NCI-H2227 (cell line): Measurements from ENCODE around the gene SHC3.

Experiments used
- DNase-seq: peaks from one replicate; lab custom pipeline; 2025; ENCODE audit not compliant: unreplicated experiment; lab: John Stamatoyannopoulos, UW

SHC3 gene

DNA sequence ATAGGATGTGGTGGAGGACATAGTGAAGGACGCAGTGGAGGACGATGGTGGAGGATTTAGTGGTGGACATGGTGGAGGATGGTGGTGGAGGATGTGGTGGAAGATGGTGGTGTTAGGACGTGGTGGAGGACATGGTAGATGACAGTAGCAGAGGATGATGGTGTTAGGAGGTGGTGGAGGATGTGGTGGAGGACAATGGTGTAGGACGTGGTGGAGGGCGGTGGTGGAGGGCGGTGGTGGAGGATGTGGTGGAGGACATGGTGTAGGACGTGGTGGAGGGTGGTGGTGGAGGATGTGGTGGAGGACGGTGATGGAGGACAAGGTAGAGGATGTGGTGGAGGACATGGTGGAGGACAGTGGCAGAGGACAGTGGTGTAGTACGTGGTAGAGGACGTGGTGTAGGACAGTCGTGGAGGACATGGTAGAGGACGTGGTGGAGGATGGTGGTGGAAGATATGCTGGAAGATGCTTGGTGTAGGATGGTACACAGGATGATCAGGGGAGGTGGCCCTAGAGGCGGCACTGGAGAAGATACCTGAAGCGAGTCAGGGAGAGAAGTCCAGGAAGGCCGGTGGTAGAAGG is 118.6 kb downstream of the SHC3 start:
- DNase-seq: no peak

GRCh38 chr9:89058906-89059305 is 119.7 kb downstream of the SHC3 start:
- DNase-seq: no peak

GRCh38 chr9:89054865-89055495 is 123.6 kb downstream of the SHC3 start:
- DNase-seq: no peak

DNA sequence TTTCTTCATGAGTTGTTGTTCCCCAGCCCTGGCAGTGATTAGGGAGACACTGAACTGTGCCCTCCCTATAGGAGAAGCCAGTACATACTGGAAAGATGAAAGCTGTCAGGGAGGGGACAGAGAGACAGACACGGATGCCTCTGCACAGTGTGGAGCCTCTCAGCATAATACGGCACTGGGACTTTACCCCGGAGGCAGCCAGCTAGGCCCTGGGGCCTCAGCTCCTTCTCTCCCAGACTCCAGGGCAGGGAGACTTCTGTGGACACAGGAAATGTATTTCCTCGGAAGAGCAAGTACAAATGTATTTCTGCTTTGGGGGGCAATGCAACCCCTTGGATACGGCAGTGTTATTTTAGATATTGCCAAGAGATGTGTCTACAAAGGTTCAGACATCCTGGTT is 125.3 kb downstream of the SHC3 start:
- no peak for DNase-seq

GRCh38 chr9:89052470-89053097 is 126.0 kb downstream of the SHC3 start:
- DNase-seq: no peak

DNA sequence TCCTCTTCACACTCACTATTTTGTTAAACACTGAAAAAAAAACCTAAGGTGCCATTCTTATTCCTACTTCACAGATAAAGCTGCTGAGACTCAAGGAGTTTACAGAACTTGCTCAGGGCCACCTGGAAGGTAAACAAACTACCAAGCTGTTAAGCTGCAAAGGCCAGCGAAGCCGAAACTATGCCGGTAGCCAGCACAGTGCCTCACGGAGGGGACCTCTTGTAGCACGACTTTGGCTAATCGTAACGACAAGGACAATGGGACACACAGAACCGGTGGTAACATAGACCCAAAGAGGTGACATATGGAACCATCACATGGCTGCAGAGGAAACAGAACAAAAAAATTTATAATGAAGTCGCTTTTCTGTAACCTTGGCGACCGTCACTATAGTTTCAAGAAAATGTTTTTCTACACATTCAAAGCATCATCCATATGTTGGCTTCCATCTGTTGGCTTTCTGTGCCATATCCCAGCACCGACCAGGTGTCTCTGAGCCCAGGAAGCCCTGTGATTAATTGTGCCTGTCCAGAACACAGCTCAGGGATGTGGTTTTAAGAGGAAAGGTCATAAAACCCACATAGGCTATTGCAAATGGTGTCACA is 127.1 kb downstream of the SHC3 start:
- DNase-seq: no peak

GRCh38 chr9:89049646-89050045 is 129.0 kb downstream of the SHC3 start:
- DNase-seq: no peak

DNA sequence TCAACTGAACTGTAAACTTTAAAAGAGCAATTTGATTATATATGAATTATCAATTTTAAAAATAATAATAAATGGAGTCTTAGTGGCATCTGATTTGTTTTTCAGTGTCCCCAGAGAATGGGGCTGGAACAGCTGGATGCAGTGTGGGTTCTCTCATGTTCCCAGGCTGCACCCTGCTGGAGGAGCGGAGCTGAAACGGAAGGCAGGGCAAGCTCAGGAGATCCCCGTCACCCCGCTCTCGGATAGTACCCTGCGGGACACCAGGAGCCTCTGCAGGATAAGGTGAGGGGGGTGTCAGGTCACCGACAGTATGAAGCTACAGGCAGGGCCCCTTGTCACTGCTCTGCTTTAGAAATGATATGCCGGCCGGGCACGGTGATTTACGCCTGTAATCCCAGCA is 130.0 kb downstream of the SHC3 start:
- no peak for DNase-seq

DNA sequence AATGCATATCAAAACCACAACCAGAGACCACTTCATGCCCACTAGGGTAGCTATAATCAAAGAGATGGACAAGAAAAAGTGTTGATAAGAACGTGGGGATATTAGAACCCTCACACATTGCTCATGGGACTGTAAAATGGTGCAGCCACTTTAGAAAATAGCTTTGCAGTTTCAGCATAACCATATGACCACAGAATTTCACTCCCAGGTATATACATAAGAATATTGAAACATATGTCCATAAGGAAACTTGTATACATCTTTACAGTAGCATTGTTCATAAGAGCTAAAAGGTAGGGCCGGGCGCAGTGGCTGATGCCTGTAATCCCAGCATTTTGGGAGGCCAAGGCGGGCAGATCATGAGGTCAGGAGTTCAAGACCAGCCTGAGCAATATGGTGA is 131.0 kb downstream of the SHC3 start:
- DNase-seq: no peak

DNA sequence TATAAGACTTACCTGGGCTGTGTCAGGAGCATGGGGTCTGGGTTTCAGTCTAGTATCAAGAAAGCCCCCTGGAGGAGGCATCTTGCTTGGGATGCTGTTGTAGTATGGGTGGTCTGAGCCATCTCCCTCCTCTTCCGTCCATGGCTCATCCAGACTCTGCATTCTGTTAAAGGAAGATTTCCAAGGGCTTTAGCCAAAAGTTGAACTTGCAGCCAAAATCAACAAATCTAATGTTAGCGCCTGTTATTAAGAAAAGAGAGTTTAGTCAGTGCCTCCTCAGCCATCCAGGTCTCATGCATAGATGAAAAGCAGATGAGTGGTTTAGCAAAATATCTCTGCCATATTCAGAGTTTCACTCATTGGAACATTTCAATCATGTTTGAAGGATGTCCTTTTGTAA is 131.8 kb downstream of the SHC3 start:
- DNase-seq: no peak

GRCh38 chr9:89044881-89045280 is 133.7 kb downstream of the SHC3 start:
- no peak for DNase-seq

DNA sequence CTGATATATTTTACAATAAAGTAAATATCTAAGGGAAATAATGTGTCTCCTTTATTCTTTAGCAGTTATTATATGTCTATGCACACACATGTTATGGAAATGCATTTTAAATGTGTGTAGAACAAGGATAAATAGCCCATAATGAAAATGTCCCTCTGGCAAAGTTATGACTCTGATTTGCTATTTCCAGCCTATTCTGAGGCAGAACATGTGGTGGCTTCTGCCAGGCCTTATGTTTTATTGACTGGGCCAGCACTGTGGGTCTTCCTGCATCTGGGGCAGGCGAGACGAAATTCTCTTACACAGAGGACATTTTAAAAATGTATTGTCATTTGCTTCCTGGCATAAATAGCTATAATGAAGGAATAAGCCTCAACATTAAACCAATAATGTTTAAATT is 134.5 kb downstream of the SHC3 start:
- no peak for DNase-seq

- no peak for DNase-seq
Measured at GRCh38 chr9:89042984-89043383, 135.6 kb downstream of the SHC3 start.

DNA sequence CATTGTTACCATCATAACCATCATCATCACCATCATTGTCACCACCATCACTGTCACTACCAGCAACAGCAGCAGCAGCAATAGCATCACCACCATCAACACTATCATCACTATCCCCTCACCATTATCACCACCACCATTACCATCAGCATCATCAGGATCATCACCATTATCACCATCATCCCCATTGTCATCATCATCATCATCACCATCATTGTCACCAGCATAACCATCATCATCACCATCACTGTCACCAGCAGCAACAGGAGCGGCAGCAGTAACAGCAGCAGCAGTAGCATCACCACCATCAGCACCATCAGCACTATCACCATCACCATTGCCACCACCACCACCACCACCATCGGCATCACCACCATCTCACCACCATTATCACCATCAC is 139.0 kb downstream of the SHC3 start:
- no peak for DNase-seq

GRCh38 chr9:89039104-89039465 is 139.5 kb downstream of the SHC3 start:
- no peak for DNase-seq

GRCh38 chr9:89038382-89039103 is 140.1 kb downstream of the SHC3 start:
- DNase-seq: no peak

- no peak for DNase-seq
Measured at GRCh38 chr9:89037891-89038290, 140.7 kb downstream of the SHC3 start.

DNA sequence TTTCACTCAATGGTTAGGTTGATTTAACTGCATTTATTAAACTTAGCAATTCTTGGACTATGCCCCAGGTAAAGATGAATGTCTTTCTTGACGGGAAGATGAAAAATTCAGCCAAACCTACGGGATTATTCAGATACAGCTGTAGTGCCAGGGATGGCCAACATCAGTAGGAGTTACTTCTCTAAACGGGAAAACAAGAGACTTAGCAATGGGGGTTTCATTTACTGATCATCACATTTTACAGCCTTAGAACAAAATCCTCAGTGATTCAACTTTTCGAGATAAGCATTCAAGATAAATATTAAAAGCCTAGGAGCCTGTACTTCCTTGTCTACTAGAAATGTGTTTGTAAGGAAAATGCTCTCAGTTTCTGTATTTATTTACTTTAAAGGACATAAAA is 141.3 kb downstream of the SHC3 start:
- DNase-seq: no peak

- DNase-seq: no peak
Measured at GRCh38 chr9:89036891-89037290, 141.7 kb downstream of the SHC3 start.

DNA sequence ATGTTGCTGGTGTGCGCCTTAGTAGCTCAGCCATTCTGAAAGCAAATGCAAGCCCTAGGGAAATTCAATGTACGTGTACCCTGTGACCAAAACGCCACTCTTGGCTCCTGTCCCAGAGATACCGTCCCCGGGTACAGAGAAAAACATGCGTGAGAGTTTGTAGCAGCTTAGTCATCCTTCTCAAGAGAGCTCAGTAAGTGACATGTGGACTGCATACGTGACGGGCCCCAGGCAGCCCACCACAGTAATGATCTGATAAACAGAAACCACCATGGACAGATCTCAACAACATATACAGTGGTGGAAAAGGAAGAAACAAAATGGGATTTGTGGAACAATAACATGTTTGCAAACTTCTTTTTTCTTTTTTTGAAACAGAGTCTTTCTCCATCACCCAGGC is 142.2 kb downstream of the SHC3 start:
- no peak for DNase-seq

GRCh38 chr9:89032661-89033060 is 146.0 kb downstream of the SHC3 start:
- DNase-seq: no peak

DNA sequence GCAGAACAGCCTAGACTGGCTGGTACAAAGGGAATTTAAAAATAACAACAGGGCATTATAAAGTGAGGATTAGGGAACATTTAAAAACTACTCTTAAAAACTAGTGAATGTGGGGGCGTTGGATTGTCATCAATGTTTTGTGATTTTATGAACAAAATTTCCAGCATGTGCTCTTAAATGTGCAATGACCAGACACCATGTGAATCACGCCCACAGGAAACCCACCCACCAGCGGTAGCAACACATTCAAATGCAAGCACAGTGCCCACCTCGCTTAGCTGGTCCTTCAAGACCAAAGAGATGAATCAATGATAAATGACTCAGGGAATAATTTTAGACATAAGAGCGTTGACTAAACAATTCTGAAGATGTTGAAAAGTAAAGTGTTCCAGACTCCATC is 146.4 kb downstream of the SHC3 start:
- DNase-seq: no peak
